Cortex of kidney (tissue), 1 donor: Measurements from ENCODE around the gene TBCK.
"Not testable (repeated sequence)": the region's sequence is repeated elsewhere in the genome, so short reads cannot be mapped to it uniquely, and the experiment has no call there.

ENCODE experiments used
- DNase-seq: peaks from one replicate; lab custom pipeline; 2025; lab: John Stamatoyannopoulos, UW

The TBCK gene

GRCh38 chr4:106231931-106232330, 84.1 kb downstream of the TBCK start:
- no peak for DNase-seq

GRCh38 chr4:106222548-106222947, 93.5 kb downstream of the TBCK start:
- no peak for DNase-seq

GRCh38 chr4:106213291-106213690, 102.7 kb downstream of the TBCK start:
- not testable (repeated sequence) for DNase-seq

- DNase-seq, result no peak
These were observed 106.0 kb downstream of the TBCK start for GRCh38 chr4:106210021-106210420.

- DNase-seq, result no peak
These were observed 107.2 kb downstream of the TBCK start for GRCh38 chr4:106208481-106209460.

GRCh38 chr4:106201373-106201772, 114.6 kb downstream of the TBCK start:
- DNase-seq, result no peak

GRCh38 chr4:106195435-106195950, 120.5 kb downstream of the TBCK start:
- no peak for DNase-seq

GRCh38 chr4:106194801-106195200, 121.2 kb downstream of the TBCK start:
- DNase-seq, result no peak

GRCh38 chr4:106192131-106192530, 123.9 kb downstream of the TBCK start:
- DNase-seq, result no peak

GRCh38 chr4:106186201-106186600, 129.8 kb downstream of the TBCK start:
- DNase-seq, result no peak

GRCh38 chr4:106183551-106183950, 132.5 kb downstream of the TBCK start:
- DNase-seq, result no peak

GRCh38 chr4:106172861-106173260, 143.1 kb downstream of the TBCK start:
- DNase-seq, result no peak

GRCh38 chr4:106165351-106166010, 150.5 kb downstream of the TBCK start:
- no peak for DNase-seq

GRCh38 chr4:106162278-106162677, 153.7 kb downstream of the TBCK start:
- no peak for DNase-seq

- no peak for DNase-seq
These were observed 155.4 kb downstream of the TBCK start for GRCh38 chr4:106160560-106160959.

GRCh38 chr4:106149911-106150310, 166.1 kb downstream of the TBCK start:
- no peak for DNase-seq

GRCh38 chr4:106149026-106149425, 167.0 kb downstream of the TBCK start:
- DNase-seq, result no peak

GRCh38 chr4:106142616-106143127, 173.3 kb downstream of the TBCK start:
- DNase-seq, result no peak

- no peak for DNase-seq
These were observed 175.4 kb downstream of the TBCK start for GRCh38 chr4:106140601-106141000.

- no peak for DNase-seq
These were observed 179.2 kb downstream of the TBCK start for GRCh38 chr4:106136777-106137331.

GRCh38 chr4:106132045-106132444, 184.0 kb downstream of the TBCK start:
- DNase-seq, result no peak

- no peak for DNase-seq
These were observed 189.9 kb downstream of the TBCK start for GRCh38 chr4:106126062-106126461.
